ENCODE data around the gene SPATS2.

The SPATS2 gene

DNA sequence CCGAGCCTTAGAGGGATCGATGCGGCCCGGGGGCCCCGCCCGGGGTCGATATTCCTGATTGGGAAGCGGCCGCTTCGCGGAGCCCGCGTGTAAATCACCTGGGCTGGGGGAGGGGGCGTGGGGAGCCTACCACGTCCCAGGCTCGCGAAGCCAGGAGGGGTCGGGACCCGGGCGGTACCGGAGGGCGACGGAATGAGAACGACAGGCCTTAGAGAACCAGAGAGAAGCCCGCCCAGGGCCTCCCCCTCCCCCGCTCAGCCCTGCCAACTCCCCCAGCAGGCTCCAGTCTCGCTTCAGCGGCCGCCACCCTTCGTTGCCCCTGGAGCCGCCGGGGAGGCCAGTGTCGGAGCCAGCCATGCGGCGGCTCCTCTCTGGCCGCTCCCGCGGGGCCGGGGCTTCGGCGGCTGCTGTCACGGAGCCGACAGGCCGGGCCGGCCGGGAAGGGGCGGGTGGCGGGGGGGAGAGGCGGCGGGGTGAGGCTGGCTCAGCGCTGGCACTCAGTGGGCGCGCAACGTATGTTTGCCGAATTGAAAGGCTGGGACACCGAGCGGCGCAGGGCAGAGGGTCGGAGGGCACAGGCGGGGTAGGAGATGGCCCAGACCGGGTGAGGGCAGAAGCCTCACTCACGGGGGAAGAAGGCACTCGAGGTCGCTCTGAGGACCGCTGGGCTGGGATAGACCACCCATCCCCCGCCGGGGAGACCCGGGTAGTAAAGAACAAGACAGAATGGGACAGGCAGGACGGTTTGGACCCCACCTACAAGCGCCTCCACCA lies 22.0 kb upstream of the SPATS2 start (continued):
- no peak for TF ChIP-seq ZNF140 (tag by site-specific recombination; IDR thresholded peaks at IDR 0.05)
- no peak for TF ChIP-seq YY2 (tag by site-specific recombination; IDR thresholded peaks at IDR 0.05)
- no peak for TF ChIP-seq ZNF155 (tag by site-specific recombination; IDR thresholded peaks at IDR 0.05)
- TF ChIP-seq, protein P1, sequence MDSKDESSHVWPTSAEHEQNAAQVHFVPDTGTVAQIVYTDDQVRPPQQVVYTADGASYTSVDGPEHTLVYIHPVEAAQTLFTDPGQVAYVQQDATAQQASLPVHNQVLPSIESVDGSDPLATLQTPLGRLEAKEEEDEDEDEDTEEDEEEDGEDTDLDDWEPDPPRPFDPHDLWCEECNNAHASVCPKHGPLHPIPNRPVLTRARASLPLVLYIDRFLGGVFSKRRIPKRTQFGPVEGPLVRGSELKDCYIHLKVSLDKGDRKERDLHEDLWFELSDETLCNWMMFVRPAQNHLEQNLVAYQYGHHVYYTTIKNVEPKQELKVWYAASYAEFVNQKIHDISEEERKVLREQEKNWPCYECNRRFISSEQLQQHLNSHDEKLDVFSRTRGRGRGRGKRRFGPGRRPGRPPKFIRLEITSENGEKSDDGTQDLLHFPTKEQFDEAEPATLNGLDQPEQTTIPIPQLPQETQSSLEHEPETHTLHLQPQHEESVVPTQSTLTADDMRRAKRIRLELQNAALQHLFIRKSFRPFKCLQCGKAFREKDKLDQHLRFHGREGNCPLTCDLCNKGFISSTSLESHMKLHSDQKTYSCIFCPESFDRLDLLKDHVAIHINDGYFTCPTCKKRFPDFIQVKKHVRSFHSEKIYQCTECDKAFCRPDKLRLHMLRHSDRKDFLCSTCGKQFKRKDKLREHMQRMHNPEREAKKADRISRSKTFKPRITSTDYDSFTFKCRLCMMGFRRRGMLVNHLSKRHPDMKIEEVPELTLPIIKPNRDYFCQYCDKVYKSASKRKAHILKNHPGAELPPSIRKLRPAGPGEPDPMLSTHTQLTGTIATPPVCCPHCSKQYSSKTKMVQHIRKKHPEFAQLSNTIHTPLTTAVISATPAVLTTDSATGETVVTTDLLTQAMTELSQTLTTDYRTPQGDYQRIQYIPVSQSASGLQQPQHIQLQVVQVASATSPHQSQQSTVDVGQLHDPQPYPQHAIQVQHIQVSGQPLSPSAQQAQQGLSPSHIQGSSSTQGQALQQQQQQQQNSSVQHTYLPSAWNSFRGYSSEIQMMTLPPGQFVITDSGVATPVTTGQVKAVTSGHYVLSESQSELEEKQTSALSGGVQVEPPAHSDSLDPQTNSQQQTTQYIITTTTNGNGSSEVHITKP (tag by site-specific recombination; IDR thresholded peaks at IDR 0.05), result no peak
- TF ChIP-seq ZNF626 (tag by site-specific recombination; IDR thresholded peaks at IDR 0.05), result no peak
- TF ChIP-seq, protein P2, sequence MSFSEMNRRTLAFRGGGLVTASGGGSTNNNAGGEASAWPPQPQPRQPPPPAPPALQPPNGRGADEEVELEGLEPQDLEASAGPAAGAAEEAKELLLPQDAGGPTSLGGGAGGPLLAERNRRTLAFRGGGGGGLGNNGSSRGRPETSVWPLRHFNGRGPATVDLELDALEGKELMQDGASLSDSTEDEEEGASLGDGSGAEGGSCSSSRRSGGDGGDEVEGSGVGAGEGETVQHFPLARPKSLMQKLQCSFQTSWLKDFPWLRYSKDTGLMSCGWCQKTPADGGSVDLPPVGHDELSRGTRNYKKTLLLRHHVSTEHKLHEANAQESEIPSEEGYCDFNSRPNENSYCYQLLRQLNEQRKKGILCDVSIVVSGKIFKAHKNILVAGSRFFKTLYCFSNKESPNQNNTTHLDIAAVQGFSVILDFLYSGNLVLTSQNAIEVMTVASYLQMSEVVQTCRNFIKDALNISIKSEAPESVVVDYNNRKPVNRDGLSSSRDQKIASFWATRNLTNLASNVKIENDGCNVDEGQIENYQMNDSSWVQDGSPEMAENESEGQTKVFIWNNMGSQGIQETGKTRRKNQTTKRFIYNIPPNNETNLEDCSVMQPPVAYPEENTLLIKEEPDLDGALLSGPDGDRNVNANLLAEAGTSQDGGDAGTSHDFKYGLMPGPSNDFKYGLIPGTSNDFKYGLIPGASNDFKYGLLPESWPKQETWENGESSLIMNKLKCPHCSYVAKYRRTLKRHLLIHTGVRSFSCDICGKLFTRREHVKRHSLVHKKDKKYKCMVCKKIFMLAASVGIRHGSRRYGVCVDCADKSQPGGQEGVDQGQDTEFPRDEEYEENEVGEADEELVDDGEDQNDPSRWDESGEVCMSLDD (tag by site-specific recombination; IDR thresholded peaks at IDR 0.05), result no peak
- TF ChIP-seq, protein P3, sequence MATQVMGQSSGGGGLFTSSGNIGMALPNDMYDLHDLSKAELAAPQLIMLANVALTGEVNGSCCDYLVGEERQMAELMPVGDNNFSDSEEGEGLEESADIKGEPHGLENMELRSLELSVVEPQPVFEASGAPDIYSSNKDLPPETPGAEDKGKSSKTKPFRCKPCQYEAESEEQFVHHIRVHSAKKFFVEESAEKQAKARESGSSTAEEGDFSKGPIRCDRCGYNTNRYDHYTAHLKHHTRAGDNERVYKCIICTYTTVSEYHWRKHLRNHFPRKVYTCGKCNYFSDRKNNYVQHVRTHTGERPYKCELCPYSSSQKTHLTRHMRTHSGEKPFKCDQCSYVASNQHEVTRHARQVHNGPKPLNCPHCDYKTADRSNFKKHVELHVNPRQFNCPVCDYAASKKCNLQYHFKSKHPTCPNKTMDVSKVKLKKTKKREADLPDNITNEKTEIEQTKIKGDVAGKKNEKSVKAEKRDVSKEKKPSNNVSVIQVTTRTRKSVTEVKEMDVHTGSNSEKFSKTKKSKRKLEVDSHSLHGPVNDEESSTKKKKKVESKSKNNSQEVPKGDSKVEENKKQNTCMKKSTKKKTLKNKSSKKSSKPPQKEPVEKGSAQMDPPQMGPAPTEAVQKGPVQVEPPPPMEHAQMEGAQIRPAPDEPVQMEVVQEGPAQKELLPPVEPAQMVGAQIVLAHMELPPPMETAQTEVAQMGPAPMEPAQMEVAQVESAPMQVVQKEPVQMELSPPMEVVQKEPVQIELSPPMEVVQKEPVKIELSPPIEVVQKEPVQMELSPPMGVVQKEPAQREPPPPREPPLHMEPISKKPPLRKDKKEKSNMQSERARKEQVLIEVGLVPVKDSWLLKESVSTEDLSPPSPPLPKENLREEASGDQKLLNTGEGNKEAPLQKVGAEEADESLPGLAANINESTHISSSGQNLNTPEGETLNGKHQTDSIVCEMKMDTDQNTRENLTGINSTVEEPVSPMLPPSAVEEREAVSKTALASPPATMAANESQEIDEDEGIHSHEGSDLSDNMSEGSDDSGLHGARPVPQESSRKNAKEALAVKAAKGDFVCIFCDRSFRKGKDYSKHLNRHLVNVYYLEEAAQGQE (tag by site-specific recombination; IDR thresholded peaks at IDR 0.05), result no peak
- TF ChIP-seq, protein P4, sequence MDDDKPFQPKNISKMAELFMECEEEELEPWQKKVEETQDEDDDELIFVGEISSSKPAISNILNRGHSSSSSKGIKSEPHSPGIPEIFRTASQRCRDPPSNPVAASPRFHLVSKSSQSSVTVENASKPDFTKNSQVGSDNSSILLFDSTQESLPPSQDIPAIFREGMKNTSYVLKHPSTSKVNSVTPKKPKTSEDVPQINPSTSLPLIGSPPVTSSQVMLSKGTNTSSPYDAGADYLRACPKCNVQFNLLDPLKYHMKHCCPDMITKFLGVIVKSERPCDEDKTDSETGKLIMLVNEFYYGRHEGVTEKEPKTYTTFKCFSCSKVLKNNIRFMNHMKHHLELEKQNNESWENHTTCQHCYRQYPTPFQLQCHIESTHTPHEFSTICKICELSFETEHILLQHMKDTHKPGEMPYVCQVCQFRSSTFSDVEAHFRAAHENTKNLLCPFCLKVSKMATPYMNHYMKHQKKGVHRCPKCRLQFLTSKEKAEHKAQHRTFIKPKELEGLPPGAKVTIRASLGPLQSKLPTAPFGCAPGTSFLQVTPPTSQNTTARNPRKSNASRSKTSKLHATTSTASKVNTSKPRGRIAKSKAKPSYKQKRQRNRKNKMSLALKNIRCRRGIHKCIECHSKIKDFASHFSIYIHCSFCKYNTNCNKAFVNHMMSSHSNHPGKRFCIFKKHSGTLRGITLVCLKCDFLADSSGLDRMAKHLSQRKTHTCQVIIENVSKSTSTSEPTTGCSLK (tag by site-specific recombination; IDR thresholded peaks at IDR 0.05), result no peak
- TF ChIP-seq ZNF664 (tag by site-specific recombination; IDR thresholded peaks at IDR 0.05), result no peak
- TF ChIP-seq, protein P5, sequence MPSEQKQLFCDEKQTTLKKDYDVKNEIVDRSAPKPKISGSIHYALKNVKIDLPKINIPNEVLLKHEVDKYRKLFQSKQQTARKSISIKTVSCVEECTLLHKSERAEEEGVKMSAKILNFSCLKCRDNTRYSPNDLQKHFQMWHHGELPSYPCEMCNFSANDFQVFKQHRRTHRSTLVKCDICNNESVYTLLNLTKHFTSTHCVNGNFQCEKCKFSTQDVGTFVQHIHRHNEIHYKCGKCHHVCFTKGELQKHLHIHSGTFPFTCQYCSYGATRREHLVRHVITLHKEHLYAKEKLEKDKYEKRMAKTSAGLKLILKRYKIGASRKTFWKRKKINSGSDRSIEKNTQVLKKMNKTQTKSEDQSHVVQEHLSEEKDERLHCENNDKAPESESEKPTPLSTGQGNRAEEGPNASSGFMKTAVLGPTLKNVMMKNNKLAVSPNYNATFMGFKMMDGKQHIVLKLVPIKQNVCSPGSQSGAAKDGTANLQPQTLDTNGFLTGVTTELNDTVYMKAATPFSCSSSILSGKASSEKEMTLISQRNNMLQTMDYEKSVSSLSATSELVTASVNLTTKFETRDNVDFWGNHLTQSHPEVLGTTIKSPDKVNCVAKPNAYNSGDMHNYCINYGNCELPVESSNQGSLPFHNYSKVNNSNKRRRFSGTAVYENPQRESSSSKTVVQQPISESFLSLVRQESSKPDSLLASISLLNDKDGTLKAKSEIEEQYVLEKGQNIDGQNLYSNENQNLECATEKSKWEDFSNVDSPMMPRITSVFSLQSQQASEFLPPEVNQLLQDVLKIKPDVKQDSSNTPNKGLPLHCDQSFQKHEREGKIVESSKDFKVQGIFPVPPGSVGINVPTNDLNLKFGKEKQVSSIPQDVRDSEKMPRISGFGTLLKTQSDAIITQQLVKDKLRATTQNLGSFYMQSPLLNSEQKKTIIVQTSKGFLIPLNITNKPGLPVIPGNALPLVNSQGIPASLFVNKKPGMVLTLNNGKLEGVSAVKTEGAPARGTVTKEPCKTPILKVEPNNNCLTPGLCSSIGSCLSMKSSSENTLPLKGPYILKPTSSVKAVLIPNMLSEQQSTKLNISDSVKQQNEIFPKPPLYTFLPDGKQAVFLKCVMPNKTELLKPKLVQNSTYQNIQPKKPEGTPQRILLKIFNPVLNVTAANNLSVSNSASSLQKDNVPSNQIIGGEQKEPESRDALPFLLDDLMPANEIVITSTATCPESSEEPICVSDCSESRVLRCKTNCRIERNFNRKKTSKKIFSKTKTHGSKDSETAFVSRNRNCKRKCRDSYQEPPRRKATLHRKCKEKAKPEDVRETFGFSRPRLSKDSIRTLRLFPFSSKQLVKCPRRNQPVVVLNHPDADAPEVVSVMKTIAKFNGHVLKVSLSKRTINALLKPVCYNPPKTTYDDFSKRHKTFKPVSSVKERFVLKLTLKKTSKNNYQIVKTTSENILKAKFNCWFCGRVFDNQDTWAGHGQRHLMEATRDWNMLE (tag by site-specific recombination; conservative IDR thresholded peaks at IDR 0.05; ENCODE audit: low read depth), result no peak
- TF ChIP-seq, protein P6, sequence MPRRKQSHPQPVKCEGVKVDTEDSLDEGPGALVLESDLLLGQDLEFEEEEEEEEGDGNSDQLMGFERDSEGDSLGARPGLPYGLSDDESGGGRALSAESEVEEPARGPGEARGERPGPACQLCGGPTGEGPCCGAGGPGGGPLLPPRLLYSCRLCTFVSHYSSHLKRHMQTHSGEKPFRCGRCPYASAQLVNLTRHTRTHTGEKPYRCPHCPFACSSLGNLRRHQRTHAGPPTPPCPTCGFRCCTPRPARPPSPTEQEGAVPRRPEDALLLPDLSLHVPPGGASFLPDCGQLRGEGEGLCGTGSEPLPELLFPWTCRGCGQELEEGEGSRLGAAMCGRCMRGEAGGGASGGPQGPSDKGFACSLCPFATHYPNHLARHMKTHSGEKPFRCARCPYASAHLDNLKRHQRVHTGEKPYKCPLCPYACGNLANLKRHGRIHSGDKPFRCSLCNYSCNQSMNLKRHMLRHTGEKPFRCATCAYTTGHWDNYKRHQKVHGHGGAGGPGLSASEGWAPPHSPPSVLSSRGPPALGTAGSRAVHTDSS (tag by site-specific recombination; IDR thresholded peaks at IDR 0.05), result no peak
- TF ChIP-seq, protein P7, sequence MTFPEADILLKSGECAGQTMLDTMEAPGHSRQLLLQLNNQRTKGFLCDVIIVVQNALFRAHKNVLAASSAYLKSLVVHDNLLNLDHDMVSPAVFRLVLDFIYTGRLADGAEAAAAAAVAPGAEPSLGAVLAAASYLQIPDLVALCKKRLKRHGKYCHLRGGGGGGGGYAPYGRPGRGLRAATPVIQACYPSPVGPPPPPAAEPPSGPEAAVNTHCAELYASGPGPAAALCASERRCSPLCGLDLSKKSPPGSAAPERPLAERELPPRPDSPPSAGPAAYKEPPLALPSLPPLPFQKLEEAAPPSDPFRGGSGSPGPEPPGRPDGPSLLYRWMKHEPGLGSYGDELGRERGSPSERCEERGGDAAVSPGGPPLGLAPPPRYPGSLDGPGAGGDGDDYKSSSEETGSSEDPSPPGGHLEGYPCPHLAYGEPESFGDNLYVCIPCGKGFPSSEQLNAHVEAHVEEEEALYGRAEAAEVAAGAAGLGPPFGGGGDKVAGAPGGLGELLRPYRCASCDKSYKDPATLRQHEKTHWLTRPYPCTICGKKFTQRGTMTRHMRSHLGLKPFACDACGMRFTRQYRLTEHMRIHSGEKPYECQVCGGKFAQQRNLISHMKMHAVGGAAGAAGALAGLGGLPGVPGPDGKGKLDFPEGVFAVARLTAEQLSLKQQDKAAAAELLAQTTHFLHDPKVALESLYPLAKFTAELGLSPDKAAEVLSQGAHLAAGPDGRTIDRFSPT (tag by site-specific recombination; IDR thresholded peaks at IDR 0.05), result 0 out of 2 replicates have a peak, but pooled peaks have one; percentile 18
- TF ChIP-seq ZNF548 (tag by site-specific recombination; IDR thresholded peaks at IDR 0.05), result no peak
- TF ChIP-seq ZBTB8A (tag by site-specific recombination; IDR thresholded peaks at IDR 0.05), result peak; percentile 39; the same call in 1 of the 2 replicates
- TF ChIP-seq GLIS2 (tag by site-specific recombination; IDR thresholded peaks at IDR 0.05), result 0 out of 2 replicates have a peak, but pooled peaks have one; percentile 35
- no peak for TF ChIP-seq ZNF311 (tag by site-specific recombination; IDR thresholded peaks at IDR 0.05; ENCODE audit: borderline replicate concordance)
